NCI-H1048 (cell line): ENCODE results near the gene DGKB.
A peak's percentile ranks its signal among the peaks of the same experiment; 100 is the strongest.
"Not testable (repeated sequence)": the region's sequence is repeated elsewhere in the genome, so short reads cannot be mapped to it uniquely, and the experiment has no call there.

Experiments used
- DNase-seq: peaks from one replicate; lab custom pipeline; 2025; lab: John Stamatoyannopoulos, UW

The DGKB gene

DNA sequence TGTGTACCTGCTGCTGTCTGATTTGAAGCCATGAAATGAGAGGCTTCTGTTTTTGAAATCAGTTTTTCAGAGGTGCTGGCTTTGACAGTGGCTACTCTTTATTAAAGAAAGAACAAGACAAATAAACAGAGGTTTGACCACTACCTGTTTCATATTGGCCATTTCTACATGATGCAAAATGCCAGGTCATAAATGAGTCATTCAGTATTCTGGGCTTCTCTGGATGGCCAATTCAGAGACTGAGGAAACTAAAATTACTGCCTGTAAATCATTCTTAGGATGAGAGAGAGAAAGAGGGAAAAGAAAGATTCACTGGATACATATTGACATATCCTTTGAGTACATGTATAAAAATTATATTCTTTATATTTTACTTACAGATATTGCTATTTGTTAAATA lies 609.8 kb downstream of the DGKB start:
- no peak for DNase-seq

DNA sequence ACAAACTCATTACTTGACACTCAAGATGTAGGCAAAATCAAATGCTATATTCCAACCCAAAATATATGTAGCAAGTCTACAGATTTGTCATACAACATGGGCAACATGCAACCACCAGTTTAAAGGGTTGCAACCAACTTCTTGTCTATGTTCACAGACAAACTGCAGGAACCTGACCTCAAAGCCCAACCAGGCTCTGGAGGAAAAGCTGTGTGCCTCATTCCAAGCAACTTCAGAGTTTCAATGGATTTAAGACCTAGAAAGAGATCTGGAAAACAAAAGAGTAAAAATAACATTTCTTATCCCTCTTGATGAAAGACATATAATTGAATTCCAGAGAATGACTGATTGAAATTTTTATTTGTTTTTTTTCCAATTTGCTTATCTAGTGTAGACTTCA lies 612.6 kb downstream of the DGKB start:
- no peak for DNase-seq

DNA sequence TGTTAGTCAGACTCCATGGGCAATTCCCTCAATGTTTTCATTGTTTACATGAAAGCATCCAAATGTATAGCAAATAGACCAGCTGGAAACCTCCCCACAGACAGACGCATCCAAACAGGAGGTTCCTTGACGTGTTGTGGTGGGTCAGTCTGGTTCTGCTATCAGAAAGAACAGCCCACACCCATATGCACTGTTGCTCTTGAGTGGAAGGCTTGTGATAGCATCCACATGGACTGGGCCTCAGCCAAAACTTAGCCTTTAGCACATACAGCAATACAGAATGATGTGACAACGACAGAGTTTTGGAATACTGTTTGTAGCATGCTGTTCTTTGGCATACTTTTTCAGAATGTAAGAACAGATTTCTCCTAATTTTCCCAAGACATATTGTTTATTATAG lies 613.9 kb downstream of the DGKB start:
- DNase-seq, result no peak

DNA sequence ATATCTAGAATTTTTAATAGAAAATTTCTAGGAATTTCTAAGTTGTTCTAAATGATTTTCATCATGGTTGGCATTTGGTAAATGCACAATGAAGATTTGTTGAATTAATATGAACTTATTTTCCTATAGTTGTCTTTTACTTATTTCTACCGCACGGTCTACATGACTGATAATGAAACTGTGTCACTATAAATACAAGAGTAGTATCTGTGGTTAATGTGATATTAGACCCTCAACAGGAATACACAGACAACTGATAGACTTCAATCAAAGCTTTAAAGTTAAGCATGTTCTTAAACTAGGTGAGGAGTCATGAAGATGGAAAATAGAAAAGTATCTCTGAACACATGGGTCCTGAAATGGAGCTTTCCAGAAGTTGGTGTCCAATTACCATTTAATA lies 615.2 kb downstream of the DGKB start:
- no peak for DNase-seq

DNA sequence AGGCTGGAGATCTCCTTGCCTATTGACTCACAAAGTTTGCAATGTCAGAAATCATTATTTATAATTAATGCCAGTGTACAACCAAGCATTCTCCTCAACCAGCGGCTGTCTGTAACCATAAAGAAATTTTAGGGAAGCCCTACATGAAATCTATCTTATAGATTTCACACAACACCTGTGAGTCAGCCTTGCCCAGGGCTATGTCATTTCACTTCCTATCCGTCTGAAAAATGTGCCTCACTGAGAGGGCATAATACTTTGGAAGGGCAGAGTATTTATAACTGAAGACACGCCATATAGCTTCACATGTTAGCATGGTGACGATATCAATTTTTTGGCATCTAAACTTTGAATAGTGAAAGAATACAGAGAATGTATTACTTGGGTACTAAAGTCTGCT lies 616.5 kb downstream of the DGKB start:
- no peak for DNase-seq

DNA sequence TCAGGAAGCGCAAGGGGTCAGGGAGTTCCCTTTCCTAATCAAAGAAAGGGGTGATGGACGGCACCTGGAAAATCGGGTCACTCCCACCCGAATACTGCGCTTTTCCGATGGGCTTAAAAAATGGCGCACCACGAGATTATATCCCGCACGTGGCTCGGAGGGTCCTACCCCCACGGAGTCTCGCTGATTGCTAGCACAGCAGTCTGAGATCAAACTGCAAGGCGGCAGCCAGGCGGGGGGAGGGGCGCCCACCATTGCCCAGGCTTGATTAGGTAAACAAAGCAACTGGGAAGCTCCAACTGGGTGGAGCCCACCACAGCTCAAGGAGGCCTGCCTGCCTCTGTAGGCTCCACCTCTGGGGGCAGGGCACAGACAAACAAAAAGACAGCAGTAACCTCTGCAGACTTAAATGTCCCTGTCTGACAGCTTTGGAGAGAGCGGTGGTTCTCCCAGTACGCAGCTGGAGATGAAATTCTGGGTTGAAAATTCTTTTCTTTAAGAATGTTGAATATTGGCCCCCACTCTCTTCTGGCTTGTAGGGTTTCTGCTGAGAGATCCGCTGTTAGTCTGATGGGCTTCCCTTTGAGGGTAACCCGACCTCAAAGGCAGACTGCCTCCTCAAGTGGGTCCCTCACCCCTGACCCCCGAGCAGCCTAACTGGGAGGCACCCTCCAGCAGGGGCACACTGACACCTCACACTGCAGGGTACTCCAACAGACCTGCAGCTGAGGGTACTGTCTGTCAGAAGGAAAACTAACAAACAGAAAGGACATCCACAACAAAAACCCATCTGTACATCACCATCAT lies 623.3 kb downstream of the DGKB start:
- not testable (repeated sequence) for DNase-seq

DNA sequence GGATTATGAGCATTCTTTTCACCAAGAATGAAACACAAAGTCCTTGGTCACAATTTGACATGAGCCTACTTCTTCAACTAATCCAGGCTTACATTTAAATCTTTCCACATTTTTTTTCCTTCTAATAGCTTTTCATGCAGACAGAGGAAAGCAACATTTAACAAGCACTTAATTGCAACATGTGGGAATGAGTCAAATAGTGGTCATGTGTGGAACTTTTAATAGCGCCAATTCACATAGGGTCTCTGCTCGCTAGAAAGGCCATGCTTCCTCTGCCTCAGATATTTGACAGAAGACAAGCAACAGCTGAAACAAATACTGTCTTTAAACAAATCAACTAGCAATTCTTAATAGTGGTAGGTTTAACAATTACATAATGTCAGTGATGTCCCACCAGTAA lies 627.2 kb downstream of the DGKB start:
- DNase-seq, result no peak

DNA sequence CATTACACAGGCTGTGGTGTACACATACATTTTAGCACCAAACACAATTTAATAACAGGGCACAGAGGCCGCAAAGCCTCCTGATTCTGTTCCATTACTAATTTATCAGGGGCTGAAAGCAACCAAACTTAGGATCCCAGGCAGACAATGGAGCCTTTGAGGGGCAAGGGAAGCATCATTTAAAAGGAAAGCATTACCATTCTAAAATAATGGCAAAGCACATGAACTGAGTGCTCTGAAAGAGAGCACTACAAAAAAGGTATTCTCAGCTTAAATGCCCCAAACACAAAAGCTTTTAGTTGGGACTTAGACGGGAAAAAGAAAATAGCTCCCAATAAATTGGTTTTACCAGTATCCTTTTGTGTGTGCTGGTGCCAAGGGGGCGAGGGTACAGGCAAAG lies 631.1 kb downstream of the DGKB start:
- DNase-seq, result no peak

DNA sequence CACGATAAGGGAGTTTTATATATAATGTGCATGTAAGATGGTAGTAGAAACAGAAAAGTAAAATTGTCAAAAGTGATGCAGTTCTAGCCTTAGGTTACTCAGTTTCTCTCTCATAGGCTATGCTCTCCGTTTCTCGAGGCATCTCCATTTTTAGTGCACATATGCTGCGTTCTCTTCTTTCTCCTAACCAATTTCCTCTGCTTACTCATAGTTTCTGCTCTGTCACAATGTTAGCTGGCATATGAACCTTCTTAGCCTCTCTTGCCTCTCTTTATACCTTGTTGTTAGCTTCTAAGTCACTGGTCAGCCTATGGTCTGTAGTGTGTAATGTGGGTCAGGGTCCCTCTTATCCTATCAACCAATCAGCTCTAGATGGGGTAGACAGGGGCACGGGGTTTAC lies 632.5 kb downstream of the DGKB start:
- no peak for DNase-seq

DNA sequence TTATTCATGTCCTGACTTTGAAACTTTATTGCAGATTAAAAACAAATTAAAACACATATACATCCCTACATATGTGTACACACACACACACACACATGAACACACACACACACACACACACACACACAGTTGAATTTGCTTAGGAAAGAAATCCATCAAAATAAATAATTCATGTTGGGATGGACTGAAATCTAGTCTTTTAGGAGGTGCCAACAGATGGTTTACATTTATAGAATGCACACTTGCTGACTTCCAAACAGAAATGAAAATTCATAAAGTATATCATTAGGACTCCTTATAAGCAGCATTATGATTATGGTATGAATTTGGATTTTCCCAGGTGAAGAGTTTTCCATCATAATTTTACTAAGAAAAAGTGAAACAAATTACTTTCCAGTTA lies 642.5 kb downstream of the DGKB start:
- DNase-seq, result no peak

DNA sequence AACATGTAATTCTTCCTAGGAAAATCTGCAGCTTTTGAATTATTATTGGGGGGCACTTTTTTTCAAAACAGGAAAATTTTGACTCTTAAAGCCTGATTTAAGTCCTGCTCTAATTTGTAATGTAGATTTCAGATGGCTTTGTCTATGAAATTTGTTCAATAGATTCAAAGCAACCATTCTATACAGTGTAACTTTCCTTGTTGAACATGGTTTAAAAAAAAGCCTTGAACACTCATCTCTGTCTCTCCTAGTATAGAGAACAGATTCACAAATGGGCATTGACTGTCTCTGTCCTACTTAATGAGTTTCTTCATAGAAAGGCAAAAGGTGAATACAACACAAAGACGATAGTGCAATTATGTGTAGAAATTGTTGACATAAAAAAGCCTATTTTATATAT lies 643.7 kb downstream of the DGKB start:
- DNase-seq, result no peak

DNA sequence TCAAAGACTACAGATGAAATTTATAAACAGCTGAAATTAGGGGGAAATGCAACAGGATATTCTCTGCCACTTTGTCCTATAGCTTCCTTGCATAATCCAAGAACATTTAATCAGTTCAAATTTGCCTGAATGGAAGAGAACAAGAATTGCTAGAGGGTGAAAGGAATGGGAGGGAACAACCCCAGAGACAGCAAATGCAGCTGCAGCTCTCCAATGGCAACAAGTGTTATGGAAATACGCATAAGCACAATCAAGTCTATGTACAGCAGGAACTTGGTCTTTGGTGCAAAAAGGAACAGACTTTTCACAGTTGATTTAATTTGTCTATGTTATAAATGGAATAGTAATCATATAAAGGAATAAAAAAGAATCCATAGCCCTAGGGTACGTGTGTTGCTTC lies 644.1 kb downstream of the DGKB start:
- DNase-seq, result no peak

DNA sequence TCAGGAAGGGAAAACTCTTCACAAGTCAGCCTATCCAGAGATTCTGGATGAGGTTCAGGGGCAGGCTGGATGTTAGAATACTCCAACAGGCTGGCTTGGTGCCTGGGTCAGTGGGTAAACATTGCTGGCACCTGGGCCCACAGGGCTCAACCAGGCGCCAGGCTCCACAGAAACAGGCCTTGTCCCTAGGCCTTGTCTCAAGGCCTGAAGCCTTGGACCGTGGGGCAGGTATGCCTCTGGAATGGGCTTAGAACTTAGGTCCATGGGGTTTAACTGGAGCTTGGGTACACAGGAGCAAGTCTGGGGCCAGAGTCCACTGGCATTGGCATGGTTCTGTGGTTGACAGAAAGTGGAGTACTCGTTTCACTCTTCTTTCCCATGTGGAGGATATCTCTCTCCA lies 650.1 kb downstream of the DGKB start:
- no peak for DNase-seq

DNA sequence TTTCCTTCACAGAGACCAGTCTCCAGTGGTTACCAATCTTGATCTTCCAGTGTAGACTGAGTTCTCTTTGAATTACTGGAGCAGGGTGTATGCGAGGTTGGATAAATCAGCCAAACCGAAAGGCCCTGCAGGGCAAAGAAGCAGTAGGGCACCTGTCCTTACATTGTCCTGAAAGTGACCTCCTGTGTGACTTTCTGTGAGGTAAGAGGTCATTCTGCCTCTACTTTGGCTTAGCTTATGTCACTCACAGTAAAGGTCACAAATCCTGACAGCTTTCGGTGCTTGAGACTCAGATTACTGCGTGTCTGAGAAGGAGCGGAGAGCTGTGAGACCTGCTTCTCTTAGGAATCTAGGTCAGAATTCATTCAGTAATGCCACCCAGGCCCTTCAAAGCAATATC lies 660.4 kb downstream of the DGKB start:
- no peak for DNase-seq

DNA sequence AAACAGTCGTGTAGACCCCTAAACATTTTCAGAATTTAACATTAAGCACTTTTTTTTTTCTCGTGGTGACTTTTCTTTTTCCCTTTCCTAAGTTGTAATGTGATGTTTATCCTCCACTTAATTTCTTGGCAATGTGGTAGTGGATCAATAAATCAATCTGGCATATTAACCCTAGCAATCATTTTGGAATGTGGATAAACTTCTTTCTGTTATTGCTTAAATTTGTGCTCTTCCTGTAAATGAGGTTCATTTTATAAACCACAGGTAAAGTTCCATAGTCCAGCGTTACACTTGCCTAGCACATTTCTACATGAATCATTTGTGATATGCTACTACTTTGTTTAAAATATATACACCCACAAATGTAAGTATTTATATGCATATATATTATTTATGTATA lies 665.7 kb downstream of the DGKB start:
- peak; percentile 32 for DNase-seq

DNA sequence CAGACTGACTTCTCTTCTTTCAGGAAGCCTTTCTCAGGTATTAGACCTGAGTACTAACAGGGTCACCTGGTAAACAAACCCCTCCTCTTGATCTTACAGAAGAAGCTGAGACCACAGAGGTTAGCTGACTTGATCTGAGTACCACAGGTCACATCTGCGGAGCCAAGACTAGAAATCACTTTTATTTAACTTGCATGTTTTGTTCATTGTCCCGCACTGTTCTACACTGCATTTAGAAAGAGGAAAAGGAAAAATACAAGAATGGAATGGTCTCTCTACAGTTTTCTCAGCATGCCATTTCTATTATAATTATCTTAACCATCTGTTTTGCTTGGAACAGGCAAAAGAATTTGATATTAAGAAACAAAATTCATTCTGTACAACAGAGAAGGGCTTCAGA lies 667.5 kb downstream of the DGKB start:
- DNase-seq, result no peak

DNA sequence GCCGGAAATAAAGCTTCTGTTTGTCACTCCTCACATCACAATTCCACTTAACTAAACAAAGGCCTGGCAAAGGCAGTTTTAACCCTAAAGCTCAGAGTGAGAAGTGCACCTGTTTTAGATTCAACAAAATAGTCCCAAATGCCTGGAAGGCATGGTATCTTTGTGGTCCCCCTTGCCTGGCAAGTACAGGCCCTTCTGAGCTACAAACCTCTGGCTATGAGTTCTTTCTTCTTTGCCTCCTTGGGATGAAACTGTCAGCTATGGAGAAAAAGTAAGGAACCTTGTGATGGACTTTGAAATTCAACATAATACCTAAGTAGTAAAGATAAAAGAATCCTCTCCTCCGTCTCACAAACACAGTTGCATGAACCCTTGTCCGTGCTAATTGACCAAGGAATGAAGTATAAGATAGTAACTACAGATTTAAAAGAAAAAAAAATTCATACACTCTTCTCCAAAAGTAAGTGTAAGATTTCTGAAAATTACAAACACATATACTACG lies 668.6 kb downstream of the DGKB start:
- DNase-seq, result no peak

DNA sequence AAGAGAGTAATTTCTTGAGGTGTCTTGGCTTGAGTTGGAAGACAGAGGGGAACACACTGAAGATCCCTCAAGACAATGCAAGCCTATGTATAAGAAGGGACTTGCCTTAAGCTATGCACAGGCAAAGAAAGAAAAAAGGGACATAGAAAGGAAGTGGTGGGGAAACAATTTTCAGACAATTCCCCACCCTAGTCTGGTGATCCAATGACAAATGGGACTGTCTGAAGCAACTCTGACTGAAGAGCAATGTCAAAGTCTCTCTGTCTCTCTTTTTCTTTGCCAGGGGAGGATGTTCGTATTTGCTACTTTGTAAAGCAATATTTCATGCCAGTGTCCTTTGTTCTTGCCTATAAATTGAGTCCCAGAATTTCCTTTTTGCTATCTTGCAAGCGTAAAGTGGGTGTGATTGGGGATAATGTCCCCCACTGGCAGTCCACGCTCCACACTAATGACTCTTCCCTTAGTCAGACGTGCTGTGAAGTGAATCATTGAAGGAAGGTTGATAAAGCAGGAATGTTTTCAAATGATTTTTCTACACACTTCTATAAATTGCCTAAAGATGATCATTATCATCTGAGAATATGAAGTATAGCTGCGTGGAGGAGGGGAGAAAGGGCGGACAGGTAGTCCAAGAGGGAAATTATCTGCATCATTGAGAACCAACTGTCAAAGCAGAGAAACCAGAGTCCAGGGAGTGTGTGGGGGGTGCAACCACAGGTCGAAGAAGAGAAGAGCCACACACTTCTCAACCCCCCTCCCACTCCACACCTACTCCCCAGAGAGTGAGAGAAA lies 669.3 kb downstream of the DGKB start:
- DNase-seq, result no peak

DNA sequence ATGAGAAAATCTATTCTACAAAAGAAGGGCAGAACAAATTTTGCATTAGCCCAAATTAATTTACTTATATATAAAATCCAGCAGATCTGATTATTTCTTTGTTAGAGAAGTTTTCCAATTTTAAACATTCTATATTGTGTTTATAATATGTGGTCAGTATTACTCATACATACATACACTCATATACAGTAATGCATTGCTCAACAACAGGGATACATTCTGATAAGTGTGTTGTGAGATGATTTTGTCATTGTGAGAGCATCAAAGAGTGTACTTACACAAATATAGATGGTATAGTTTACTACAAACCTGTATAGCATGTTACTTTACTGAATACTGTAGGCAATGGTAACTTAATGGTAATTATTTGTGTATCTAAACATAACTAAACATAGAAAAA lies 673.5 kb downstream of the DGKB start:
- DNase-seq, result no peak

DNA sequence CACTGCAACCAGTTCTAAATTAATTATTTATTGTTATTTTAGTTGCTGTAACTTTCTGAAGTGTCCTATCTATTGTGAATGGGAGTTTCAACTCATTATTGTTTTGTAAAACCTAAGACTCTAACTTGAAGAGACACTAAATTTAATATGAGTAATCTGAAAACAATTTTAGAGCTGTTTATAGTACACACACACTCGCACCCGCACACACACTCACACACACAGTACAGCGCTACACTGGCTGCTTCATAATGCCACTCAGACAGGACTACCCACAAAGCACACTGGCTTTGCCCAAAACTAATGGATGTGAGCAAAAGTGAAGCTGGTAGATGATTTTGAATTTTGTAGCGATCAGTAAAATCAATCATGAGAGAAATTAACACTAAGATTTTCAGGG lies 674.2 kb downstream of the DGKB start:
- DNase-seq, result no peak

DNA sequence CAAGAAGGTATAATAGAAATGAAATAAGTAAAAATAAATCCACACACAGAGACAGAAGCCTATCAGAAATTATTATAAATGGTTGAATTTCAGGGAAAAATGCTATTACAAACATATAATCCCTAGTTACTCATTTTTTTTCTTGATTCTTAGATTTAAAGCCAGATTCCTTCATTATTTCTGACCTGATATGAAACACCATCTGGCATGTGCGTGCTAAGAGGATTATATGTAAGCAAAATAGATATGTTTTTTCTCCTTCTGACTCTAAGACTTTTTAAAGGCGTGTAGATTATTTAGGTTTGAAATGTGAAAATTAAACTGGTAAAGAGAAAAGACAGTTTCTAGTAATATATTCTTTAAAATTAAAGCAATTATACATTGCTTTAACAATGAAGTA lies 676.4 kb downstream of the DGKB start:
- DNase-seq, result no peak

DNA sequence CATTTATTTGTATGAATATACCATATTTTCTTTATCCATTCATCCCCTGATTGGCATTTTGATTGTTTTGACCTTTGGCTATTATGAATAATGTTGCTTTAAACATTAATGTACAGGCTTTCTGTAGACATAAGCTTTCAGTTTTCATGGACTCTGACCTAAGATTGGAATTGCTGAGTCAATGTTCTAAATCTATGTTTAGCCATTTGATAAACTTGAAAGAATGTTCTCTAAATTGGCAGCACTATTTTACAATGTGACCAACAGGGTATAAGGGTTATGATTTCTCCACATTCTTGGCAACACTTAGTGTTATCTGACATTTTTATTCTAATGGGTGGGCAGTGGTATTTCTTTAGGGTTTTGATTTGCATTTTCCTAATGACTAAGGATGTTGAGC lies 683.4 kb downstream of the DGKB start:
- no peak for DNase-seq

DNA sequence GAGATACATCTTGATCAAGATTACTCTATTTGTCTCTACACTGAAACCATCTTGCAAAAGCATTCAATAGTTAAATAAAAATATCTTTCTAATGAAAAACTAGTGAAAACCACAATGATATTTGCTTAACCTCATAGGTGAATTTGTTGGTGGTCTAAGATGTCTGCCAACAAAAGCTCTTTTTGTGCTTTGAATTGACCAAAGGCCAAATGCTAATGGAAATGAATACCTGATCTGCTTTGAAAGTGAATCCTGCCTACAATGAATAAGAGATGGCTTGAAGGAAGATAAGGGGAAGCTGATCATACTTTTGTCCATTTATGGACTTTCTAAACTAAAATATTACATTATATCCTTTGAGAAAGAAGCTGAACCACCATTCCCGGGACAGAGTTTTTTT lies 684.2 kb downstream of the DGKB start:
- DNase-seq, result no peak
